WTC11 (cell line): Measurements from ENCODE around the gene TRABD.

Experiments
- ATF2 ChIP-seq: sonication (generic); formaldehyde crosslinking; IDR thresholded peaks from 2 replicates; pipeline ENCODE4 v1.8.1; 2022; ENCODE audit warnings: low read depth, missing genetic modification reagents, borderline replicate concordance
- CBFB ChIP-seq: sonication (generic); formaldehyde crosslinking; IDR thresholded peaks from 2 replicates; pipeline ENCODE4 v1.8.1; 2022; ENCODE audit warnings: mild to moderate bottlenecking, low read depth, missing genetic modification reagents
- FOXJ3 ChIP-seq: sonication (generic); formaldehyde crosslinking; IDR thresholded peaks from 2 replicates; pipeline ENCODE4 v1.9.0; 2021; ENCODE audit warnings: missing genetic modification reagents, mild to moderate bottlenecking, borderline replicate concordance
- ZNF232 ChIP-seq: sonication (generic); formaldehyde crosslinking; IDR thresholded peaks from 2 replicates; pipeline ENCODE4 v1.8.0; 2022; ENCODE audit warnings: mild to moderate bottlenecking, missing genetic modification reagents
- TF ChIP-seq, protein P1 (sequence below): fragments of 200-600 bp; IDR thresholded peaks from 2 replicates; pipeline ENCODE4 v1.8.0; 2022; ENCODE audit warnings: antibody characterized with exemption
- TF ChIP-seq, protein P2 (sequence below): sonication (generic); formaldehyde crosslinking; IDR thresholded peaks from 2 replicates; pipeline ENCODE4 v1.8.0; 2022; ENCODE audit warnings: missing genetic modification reagents

DNA sequence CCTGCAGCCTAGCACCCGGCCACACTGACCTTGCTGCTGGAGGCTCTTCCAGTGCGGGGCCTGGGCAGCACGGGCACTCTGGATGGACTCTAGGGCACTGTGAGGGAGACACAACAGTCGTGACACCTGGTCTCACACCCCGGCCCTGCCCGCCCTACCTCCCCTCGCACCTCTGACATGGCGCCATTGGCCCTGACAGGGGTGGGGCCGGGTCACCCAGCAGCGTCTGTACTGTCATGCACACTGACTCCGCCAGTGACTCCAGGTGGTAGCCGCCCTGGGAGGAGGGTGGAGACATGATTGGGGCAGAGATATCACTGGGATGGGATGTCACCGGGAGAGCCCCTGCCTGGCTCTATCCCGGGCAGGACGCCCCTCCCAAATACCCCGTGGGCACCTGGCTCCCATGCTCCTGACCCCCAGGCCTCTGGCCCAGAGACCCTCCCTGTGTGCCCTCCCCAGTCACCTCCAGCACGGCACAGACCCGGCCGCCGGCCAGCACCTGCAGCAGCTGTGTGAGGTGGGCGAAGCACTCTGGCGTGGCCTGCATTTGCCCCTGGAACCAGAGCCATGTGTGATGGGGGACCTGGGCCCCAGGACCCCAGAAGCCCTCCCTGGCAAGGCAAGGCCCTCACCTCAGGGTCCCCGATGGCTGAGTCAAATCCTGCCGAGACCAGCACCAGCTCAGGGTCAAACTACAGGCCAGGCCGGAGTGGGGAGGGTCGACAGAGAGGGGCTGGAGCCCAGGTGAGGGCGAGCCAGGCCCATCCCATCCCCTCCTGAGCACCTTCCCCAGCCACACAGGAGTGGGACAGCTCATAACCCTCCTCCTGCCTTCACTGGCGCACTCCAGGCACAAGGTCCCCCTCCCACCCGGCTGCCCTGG, 62.7 kb downstream of the TRABD start:
- TF ChIP-seq, protein P1, sequence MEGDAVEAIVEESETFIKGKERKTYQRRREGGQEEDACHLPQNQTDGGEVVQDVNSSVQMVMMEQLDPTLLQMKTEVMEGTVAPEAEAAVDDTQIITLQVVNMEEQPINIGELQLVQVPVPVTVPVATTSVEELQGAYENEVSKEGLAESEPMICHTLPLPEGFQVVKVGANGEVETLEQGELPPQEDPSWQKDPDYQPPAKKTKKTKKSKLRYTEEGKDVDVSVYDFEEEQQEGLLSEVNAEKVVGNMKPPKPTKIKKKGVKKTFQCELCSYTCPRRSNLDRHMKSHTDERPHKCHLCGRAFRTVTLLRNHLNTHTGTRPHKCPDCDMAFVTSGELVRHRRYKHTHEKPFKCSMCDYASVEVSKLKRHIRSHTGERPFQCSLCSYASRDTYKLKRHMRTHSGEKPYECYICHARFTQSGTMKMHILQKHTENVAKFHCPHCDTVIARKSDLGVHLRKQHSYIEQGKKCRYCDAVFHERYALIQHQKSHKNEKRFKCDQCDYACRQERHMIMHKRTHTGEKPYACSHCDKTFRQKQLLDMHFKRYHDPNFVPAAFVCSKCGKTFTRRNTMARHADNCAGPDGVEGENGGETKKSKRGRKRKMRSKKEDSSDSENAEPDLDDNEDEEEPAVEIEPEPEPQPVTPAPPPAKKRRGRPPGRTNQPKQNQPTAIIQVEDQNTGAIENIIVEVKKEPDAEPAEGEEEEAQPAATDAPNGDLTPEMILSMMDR: no peak
- TF ChIP-seq ATF2 (CRISPR knock-in tag): no peak
- no peak for TF ChIP-seq ZNF232 (CRISPR knock-in tag)
- TF ChIP-seq CBFB (CRISPR knock-in tag): no peak
- no peak for TF ChIP-seq FOXJ3 (CRISPR knock-in tag)
- TF ChIP-seq, protein P2, sequence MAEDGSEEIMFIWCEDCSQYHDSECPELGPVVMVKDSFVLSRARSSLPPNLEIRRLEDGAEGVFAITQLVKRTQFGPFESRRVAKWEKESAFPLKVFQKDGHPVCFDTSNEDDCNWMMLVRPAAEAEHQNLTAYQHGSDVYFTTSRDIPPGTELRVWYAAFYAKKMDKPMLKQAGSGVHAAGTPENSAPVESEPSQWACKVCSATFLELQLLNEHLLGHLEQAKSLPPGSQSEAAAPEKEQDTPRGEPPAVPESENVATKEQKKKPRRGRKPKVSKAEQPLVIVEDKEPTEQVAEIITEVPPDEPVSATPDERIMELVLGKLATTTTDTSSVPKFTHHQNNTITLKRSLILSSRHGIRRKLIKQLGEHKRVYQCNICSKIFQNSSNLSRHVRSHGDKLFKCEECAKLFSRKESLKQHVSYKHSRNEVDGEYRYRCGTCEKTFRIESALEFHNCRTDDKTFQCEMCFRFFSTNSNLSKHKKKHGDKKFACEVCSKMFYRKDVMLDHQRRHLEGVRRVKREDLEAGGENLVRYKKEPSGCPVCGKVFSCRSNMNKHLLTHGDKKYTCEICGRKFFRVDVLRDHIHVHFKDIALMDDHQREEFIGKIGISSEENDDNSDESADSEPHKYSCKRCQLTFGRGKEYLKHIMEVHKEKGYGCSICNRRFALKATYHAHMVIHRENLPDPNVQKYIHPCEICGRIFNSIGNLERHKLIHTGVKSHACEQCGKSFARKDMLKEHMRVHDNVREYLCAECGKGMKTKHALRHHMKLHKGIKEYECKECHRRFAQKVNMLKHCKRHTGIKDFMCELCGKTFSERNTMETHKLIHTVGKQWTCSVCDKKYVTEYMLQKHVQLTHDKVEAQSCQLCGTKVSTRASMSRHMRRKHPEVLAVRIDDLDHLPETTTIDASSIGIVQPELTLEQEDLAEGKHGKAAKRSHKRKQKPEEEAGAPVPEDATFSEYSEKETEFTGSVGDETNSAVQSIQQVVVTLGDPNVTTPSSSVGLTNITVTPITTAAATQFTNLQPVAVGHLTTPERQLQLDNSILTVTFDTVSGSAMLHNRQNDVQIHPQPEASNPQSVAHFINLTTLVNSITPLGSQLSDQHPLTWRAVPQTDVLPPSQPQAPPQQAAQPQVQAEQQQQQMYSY (CRISPR knock-in tag): no peak
